Activated B cell treated with CpG ODN at 0.5 μM for 24 hours (primary cell): ENCODE measurements around the gene PIGC. TPM values are rescaled to one million over a fixed set of nuclear protein-coding genes. Genes with fewer than 3 reads are reported as not detected.

ENCODE experiments used
- ATAC-seq: fragments of 200-7000 bp; cut with Tn5 transposase; one replicate; pipeline ENCODE4 v1.10.0; 2021; ENCODE audit warnings: low read depth, mild to moderate bottlenecking, moderate library complexity
- CTCF ChIA-PET: fragments of 350-600 bp; sonication (Branson Sonifier 250); formaldehyde crosslinking; loops from one replicate; lab custom pipeline; 2021; ENCODE audit warnings: antibody characterized with exemption; lab: Charles Lee
- POLR2A ChIA-PET: fragments of 350-600 bp; sonication (Branson Sonifier 250); formaldehyde crosslinking; loops from one replicate; lab custom pipeline; 2021; ENCODE audit warnings: antibody characterized with exemption; lab: Charles Lee
- DNase-seq: peaks from one replicate; pipeline ENCODE4 v3.0.0; 2022
- H3K27ac Mint-ChIP-seq: one replicate; pipeline ENCODE4 v1.8.0; 2020; ENCODE audit warnings: mixed read lengths
- H3K27me3 Mint-ChIP-seq: one replicate; pipeline ENCODE4 v1.8.0; 2021; ENCODE audit warnings: mixed read lengths
- H3K36me3 Mint-ChIP-seq: one replicate; pipeline ENCODE4 v1.8.0; 2021; ENCODE audit warnings: low read depth, mixed read lengths
- H3K4me1 Mint-ChIP-seq: one replicate; pipeline ENCODE4 v1.8.0; 2021; ENCODE audit warnings: mixed read lengths
- H3K4me3 Mint-ChIP-seq: one replicate; pipeline ENCODE4 v1.8.0; 2020; ENCODE audit warnings: mild to moderate bottlenecking, mixed read lengths
- H3K9me3 Mint-ChIP-seq: one replicate; pipeline ENCODE4 v1.8.0; 2020; ENCODE audit warnings: mixed read lengths
- intact Hi-C: fragments of 100-400 bp; cut with micrococcal nuclease; formaldehyde crosslinking; loops from one replicate; pipeline ENCODE4 v1.15.1; 2024
- total RNA-seq: library from RNA; stranded (reverse); gene quantifications from 2 replicates; pipeline ENCODE4 v1.2.3, GENCODE V29; 2022
- TF ChIP-seq, protein P1 (sequence below): fragments of 200-600 bp; IDR thresholded peaks from one replicate; pipeline ENCODE4 v1.8.0; 2022; ENCODE audit warnings: antibody characterized with exemption, mild to moderate bottlenecking

Gene PIGC
- total RNA-seq, 1 donor from 2014 or later = 24.2 TPM

DNA sequence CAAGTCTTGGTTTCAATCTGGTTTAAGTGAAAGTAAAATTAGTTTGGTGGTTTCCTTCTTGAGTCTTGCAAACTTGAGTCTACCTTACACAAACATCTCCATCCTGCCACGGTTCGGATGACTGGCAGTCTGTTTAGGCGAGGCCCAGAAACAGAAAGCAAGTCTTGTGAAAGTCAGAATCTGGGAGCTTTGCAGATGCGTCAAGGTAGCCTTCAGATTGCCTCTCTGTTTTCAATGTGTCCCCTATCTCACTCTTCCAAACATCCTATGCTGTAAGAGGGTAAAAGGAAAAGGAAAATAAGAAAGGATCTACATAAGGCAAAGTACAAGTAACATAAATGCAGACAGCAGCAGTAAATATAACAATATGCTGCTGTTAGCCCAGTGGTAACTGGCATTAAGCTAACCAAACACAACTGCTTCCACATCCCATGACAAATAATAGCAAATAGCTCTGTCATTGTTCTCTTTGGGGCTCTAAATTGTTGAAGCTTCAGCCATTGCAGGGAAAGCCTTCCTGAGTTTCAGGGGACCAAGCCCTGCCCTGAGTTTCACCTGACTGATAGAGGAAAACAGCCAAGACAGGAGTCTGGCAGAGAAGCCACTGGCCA is 49.6 kb downstream of the PIGC start:
- intact Hi-C loops = loop anchor here (1.0 to 5.0 kb wide), 5 partner anchors 36 to 423 kb away; no protein-coding TSS in a partner anchor
- peak; percentile 63 for ATAC-seq
- CTCF ChIA-PET = interaction anchor here (0.8 to 3.2 kb wide), 8 partner anchors 13 to 392 kb away, joined by 3 to 13 read pairs (median 4); no protein-coding TSS in a partner anchor
- H3K4me1 Mint-ChIP-seq = peaks cover 95% of the 10 kb centered on the region
- peak overlapping the region; percentile 99 for H3K27ac Mint-ChIP-seq
- H3K27me3 Mint-ChIP-seq = no peaks in the 10 kb centered on the region
- H3K4me3 Mint-ChIP-seq = peak overlapping the region; percentile 78
- DNase-seq = peak; percentile 36
- H3K36me3 Mint-ChIP-seq = no peaks in the 10 kb centered on the region
- no peaks in the 10 kb centered on the region for H3K9me3 Mint-ChIP-seq
- TF ChIP-seq, protein P1, sequence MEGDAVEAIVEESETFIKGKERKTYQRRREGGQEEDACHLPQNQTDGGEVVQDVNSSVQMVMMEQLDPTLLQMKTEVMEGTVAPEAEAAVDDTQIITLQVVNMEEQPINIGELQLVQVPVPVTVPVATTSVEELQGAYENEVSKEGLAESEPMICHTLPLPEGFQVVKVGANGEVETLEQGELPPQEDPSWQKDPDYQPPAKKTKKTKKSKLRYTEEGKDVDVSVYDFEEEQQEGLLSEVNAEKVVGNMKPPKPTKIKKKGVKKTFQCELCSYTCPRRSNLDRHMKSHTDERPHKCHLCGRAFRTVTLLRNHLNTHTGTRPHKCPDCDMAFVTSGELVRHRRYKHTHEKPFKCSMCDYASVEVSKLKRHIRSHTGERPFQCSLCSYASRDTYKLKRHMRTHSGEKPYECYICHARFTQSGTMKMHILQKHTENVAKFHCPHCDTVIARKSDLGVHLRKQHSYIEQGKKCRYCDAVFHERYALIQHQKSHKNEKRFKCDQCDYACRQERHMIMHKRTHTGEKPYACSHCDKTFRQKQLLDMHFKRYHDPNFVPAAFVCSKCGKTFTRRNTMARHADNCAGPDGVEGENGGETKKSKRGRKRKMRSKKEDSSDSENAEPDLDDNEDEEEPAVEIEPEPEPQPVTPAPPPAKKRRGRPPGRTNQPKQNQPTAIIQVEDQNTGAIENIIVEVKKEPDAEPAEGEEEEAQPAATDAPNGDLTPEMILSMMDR = no peak
- POLR2A ChIA-PET = interaction anchor here (0.7 to 11.9 kb wide), 15 partner anchors 10 to 425 kb away, joined by 3 to 248 read pairs (median 4); no protein-coding TSS in a partner anchor

DNA sequence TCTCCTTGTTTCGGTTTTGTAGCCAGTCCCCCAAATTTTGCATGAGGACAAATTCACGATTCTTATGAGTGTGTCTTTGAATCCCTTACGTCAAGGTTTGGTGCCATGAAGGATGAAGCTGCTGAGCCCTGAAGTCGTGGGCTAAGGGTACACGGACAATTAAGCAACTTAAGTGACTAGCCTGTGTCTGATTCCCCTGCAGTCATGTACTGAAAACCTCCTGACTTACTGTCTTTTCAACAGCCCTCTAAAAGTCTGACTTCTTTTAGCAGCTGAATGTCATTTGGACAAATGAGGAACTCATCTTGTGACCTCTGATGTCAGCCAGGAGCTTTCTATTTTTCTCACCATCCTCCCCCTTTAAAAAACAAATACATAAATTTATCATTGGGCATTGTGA is 50.5 kb downstream of the PIGC start:
- Mint-ChIP-seq H3K4me3 (peak overlapping the region; percentile 78), H3K27ac (peak overlapping the region; percentile 99), H3K9me3 (no peaks in the 10 kb centered on the region), H3K27me3 (no peaks in the 10 kb centered on the region), H3K4me1 (peaks cover 86% of the 10 kb centered on the region), H3K36me3 (no peaks in the 10 kb centered on the region)
- DNase-seq = no peak
- intact Hi-C loops = loop anchor here (5.0 kb wide), 1 partner anchor 424 kb away; no protein-coding TSS in a partner anchor
- POLR2A ChIA-PET = interaction anchor here (0.8 to 11.9 kb wide), 11 partner anchors 15 to 426 kb away, joined by 3 to 248 read pairs (median 5); no protein-coding TSS in a partner anchor
- CTCF ChIA-PET = interaction anchor here (0.5 to 3.2 kb wide), 5 partner anchors 17 to 425 kb away, joined by 3 to 13 read pairs (median 4); no protein-coding TSS in a partner anchor
- ATAC-seq = peak; percentile 38
- TF ChIP-seq, protein P1 = no peak

DNA sequence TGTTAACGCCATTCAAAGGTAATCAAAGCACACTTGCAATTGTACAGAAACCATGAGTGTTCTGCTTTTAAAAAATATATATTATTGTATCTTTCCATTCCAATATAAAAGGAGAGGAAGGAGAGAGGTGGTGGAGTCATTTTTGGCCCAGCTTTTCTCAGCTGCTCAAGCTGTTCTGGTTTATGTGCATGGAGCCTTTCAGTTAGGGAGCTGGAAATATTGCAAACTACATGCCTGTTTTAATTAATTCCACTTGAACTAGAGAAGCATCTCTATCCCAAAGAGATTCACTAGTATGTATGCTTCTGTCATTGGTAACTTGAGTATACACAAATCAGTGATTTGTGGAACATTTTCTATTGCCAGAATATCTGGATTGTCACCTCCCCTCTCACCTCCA is 51.9 kb downstream of the PIGC start:
- ChIA-PET POLR2A (interaction anchor here (1.0 to 11.9 kb wide), 5 partner anchors 14 to 212 kb away, joined by 5 to 248 read pairs (median 95); no protein-coding TSS in a partner anchor), CTCF (interaction anchor here (0.8 to 3.7 kb wide), 5 partner anchors 8 to 389 kb away, joined by 3 to 23 read pairs (median 7); no protein-coding TSS in a partner anchor)
- TF ChIP-seq, protein P1 = no peak
- Mint-ChIP-seq H3K4me1 (peaks cover 73% of the 10 kb centered on the region), H3K9me3 (no peaks in the 10 kb centered on the region), H3K27me3 (no peaks in the 10 kb centered on the region), H3K27ac (peak overlapping the region; percentile 99), H3K36me3 (no peaks in the 10 kb centered on the region), H3K4me3 (peak overlapping the region; percentile 88)
- ATAC-seq (no peak), DNase-seq (no peak)
- intact Hi-C loops = loop anchor here (5.0 kb wide), 1 partner anchor 425 kb away; no protein-coding TSS in a partner anchor

Other genes starting within 250 kb of the PIGC start
- gene C1orf105, start 23.4 kb downstream of the PIGC start, total RNA-seq = not detected in 2 replicates
- 35.2 and 47.1 TPM in 2 replicates for gene SUCO, start 89.1 kb upstream of the PIGC start, total RNA-seq
- gene FASLG, start 215.0 kb upstream of the PIGC start, total RNA-seq = not detected in 2 replicates